ENCODE measurements around the gene FAAH. TPM values are rescaled to one million over a fixed set of nuclear protein-coding genes. Genes with fewer than 3 reads are reported as not detected.
"Not testable (repeated sequence)": the region's sequence is repeated elsewhere in the genome, so short reads cannot be mapped to it uniquely, and the experiment has no call there.

FAAH gene
- total RNA-seq (2012; rRNA removed): 0.22 and 0.25 TPM in 2 replicates

- Histone ChIP-seq H3K9me3 (replicated peaks; ENCODE audit: low read length) (peaks cover 12% of the 10 kb centered on the region), H3K36me3 (ENCODE audit: insufficient read depth, low read length) (no peaks in the 10 kb centered on the region), H3K4me1 (ENCODE audit: control insufficient read depth, insufficient read depth, low read length) (peaks cover 8% of the 10 kb centered on the region), H3K4me3 (ENCODE audit: low read length) (peak within 1 kb of the TSS; percentile 69), H3K4me2 (ENCODE audit: low read length) (peak within 1 kb of the TSS; percentile 91), H3K27me3 (ENCODE audit: control insufficient read depth, insufficient read depth, low read length) (peaks cover 42% of the 10 kb centered on the region), H3K9ac (ENCODE audit: low read depth, low read length) (peak within 1 kb of the TSS; percentile 57)
Measured at GRCh38 chr1:46394108-46394871, at the start of gene FAAH. FAAH (plus strand) TSS chr1:46394317; CDS start chr1:46394349, 32 bp downstream.

GRCh38 chr1:46344481-46344880 is 49.6 kb upstream of the FAAH start:
- Histone ChIP-seq H3K4me2 (ENCODE audit: low read length) (no peak overlapping the region), H3K9ac (ENCODE audit: low read depth, low read length) (no peak overlapping the region), H3K9me3 (replicated peaks; ENCODE audit: low read length) (no peaks in the 10 kb centered on the region), H3K27me3 (ENCODE audit: control insufficient read depth, insufficient read depth, low read length) (no peaks in the 10 kb centered on the region), H3K4me1 (ENCODE audit: control insufficient read depth, insufficient read depth, low read length) (peaks cover 16% of the 10 kb centered on the region), H3K36me3 (ENCODE audit: insufficient read depth, low read length) (peaks cover 34% of the 10 kb centered on the region), H3K4me3 (ENCODE audit: low read length) (no peak overlapping the region)

GRCh38 chr1:46345281-46345680 is 48.8 kb upstream of the FAAH start:
- no peaks in the 10 kb centered on the region for H3K9me3 ChIP-seq (replicated peaks; ENCODE audit: low read length)
- no peak overlapping the region for H3K9ac ChIP-seq (ENCODE audit: low read depth, low read length)
- H3K4me2 ChIP-seq (ENCODE audit: low read length): no peak overlapping the region
- H3K36me3 ChIP-seq (ENCODE audit: insufficient read depth, low read length): peaks cover 42% of the 10 kb centered on the region
- peaks cover 11% of the 10 kb centered on the region for H3K4me1 ChIP-seq (ENCODE audit: control insufficient read depth, insufficient read depth, low read length)
- no peak overlapping the region for H3K4me3 ChIP-seq (ENCODE audit: low read length)
- no peaks in the 10 kb centered on the region for H3K27me3 ChIP-seq (ENCODE audit: control insufficient read depth, insufficient read depth, low read length)

- Histone ChIP-seq H3K36me3 (ENCODE audit: insufficient read depth, low read length) (peaks cover 54% of the 10 kb centered on the region), H3K9me3 (replicated peaks; ENCODE audit: low read length) (no peaks in the 10 kb centered on the region), H3K4me2 (ENCODE audit: low read length) (no peak overlapping the region), H3K9ac (ENCODE audit: low read depth, low read length) (no peak overlapping the region), H3K4me3 (ENCODE audit: low read length) (no peak overlapping the region), H3K4me1 (ENCODE audit: control insufficient read depth, insufficient read depth, low read length) (no peaks in the 10 kb centered on the region), H3K27me3 (ENCODE audit: control insufficient read depth, insufficient read depth, low read length) (no peaks in the 10 kb centered on the region)
Measured at GRCh38 chr1:46352363-46352762, 41.8 kb upstream of the FAAH start.

- not testable (repeated sequence) for H3K9ac ChIP-seq (ENCODE audit: low read depth, low read length); H3K4me1 ChIP-seq (ENCODE audit: control insufficient read depth, insufficient read depth, low read length); H3K27me3 ChIP-seq (ENCODE audit: control insufficient read depth, insufficient read depth, low read length); H3K4me2 ChIP-seq (ENCODE audit: low read length); H3K4me3 ChIP-seq (ENCODE audit: low read length); H3K9me3 ChIP-seq (replicated peaks; ENCODE audit: low read length)
- peaks cover 45% of the 10 kb centered on the region for H3K36me3 ChIP-seq (ENCODE audit: insufficient read depth, low read length)
Measured at GRCh38 chr1:46355920-46356319, 38.2 kb upstream of the FAAH start.

- no peaks in the 10 kb centered on the region for H3K27me3 ChIP-seq (ENCODE audit: control insufficient read depth, insufficient read depth, low read length)
- no peak overlapping the region for H3K4me2 ChIP-seq (ENCODE audit: low read length)
- no peaks in the 10 kb centered on the region for H3K4me1 ChIP-seq (ENCODE audit: control insufficient read depth, insufficient read depth, low read length)
- H3K9me3 ChIP-seq (replicated peaks; ENCODE audit: low read length): no peaks in the 10 kb centered on the region
- no peak overlapping the region for H3K9ac ChIP-seq (ENCODE audit: low read depth, low read length)
- H3K4me3 ChIP-seq (ENCODE audit: low read length): no peak overlapping the region
- H3K36me3 ChIP-seq (ENCODE audit: insufficient read depth, low read length): peaks cover 47% of the 10 kb centered on the region
Measured at GRCh38 chr1:46362158-46362557, 32.0 kb upstream of the FAAH start.

GRCh38 chr1:46363121-46363520 is 31.0 kb upstream of the FAAH start:
- H3K4me1 ChIP-seq (ENCODE audit: control insufficient read depth, insufficient read depth, low read length): no peaks in the 10 kb centered on the region
- no peaks in the 10 kb centered on the region for H3K9me3 ChIP-seq (replicated peaks; ENCODE audit: low read length)
- H3K4me3 ChIP-seq (ENCODE audit: low read length): no peak overlapping the region
- H3K36me3 ChIP-seq (ENCODE audit: insufficient read depth, low read length): peaks cover 49% of the 10 kb centered on the region
- no peak overlapping the region for H3K9ac ChIP-seq (ENCODE audit: low read depth, low read length)
- H3K4me2 ChIP-seq (ENCODE audit: low read length): no peak overlapping the region
- no peaks in the 10 kb centered on the region for H3K27me3 ChIP-seq (ENCODE audit: control insufficient read depth, insufficient read depth, low read length)

GRCh38 chr1:46364612-46365011 is 29.5 kb upstream of the FAAH start:
- H3K4me2 ChIP-seq (ENCODE audit: low read length): no peak overlapping the region
- H3K27me3 ChIP-seq (ENCODE audit: control insufficient read depth, insufficient read depth, low read length): no peaks in the 10 kb centered on the region
- no peak overlapping the region for H3K9ac ChIP-seq (ENCODE audit: low read depth, low read length)
- peaks cover 52% of the 10 kb centered on the region for H3K36me3 ChIP-seq (ENCODE audit: insufficient read depth, low read length)
- no peaks in the 10 kb centered on the region for H3K4me1 ChIP-seq (ENCODE audit: control insufficient read depth, insufficient read depth, low read length)
- H3K4me3 ChIP-seq (ENCODE audit: low read length): no peak overlapping the region
- no peaks in the 10 kb centered on the region for H3K9me3 ChIP-seq (replicated peaks; ENCODE audit: low read length)

GRCh38 chr1:46365796-46366195 is 28.3 kb upstream of the FAAH start:
- not testable (repeated sequence) for H3K9me3 ChIP-seq (replicated peaks; ENCODE audit: low read length); H3K9ac ChIP-seq (ENCODE audit: low read depth, low read length); H3K27me3 ChIP-seq (ENCODE audit: control insufficient read depth, insufficient read depth, low read length); H3K4me2 ChIP-seq (ENCODE audit: low read length); H3K4me3 ChIP-seq (ENCODE audit: low read length); H3K4me1 ChIP-seq (ENCODE audit: control insufficient read depth, insufficient read depth, low read length)
- H3K36me3 ChIP-seq (ENCODE audit: insufficient read depth, low read length): peaks cover 46% of the 10 kb centered on the region

- Histone ChIP-seq H3K27me3 (ENCODE audit: control insufficient read depth, insufficient read depth, low read length) (no peaks in the 10 kb centered on the region), H3K4me1 (ENCODE audit: control insufficient read depth, insufficient read depth, low read length) (no peaks in the 10 kb centered on the region), H3K4me2 (ENCODE audit: low read length) (no peak overlapping the region), H3K36me3 (ENCODE audit: insufficient read depth, low read length) (peaks cover 34% of the 10 kb centered on the region), H3K9ac (ENCODE audit: low read depth, low read length) (no peak overlapping the region), H3K9me3 (replicated peaks; ENCODE audit: low read length) (no peaks in the 10 kb centered on the region), H3K4me3 (ENCODE audit: low read length) (no peak overlapping the region)
Measured at GRCh38 chr1:46367072-46367471, 27.0 kb upstream of the FAAH start.

- not testable (repeated sequence) for H3K4me3 ChIP-seq (ENCODE audit: low read length); H3K9me3 ChIP-seq (replicated peaks; ENCODE audit: low read length)
- peaks cover 27% of the 10 kb centered on the region for H3K36me3 ChIP-seq (ENCODE audit: insufficient read depth, low read length)
Measured at GRCh38 chr1:46367701-46368100, 26.4 kb upstream of the FAAH start.

GRCh38 chr1:46368791-46369190 is 25.3 kb upstream of the FAAH start:
- H3K36me3 ChIP-seq (ENCODE audit: insufficient read depth, low read length): peaks cover 17% of the 10 kb centered on the region
- H3K27me3 ChIP-seq (ENCODE audit: control insufficient read depth, insufficient read depth, low read length): no peaks in the 10 kb centered on the region
- H3K4me2 ChIP-seq (ENCODE audit: low read length): no peak overlapping the region
- no peaks in the 10 kb centered on the region for H3K9me3 ChIP-seq (replicated peaks; ENCODE audit: low read length)
- no peaks in the 10 kb centered on the region for H3K4me1 ChIP-seq (ENCODE audit: control insufficient read depth, insufficient read depth, low read length)
- no peak overlapping the region for H3K4me3 ChIP-seq (ENCODE audit: low read length)
- H3K9ac ChIP-seq (ENCODE audit: low read depth, low read length): no peak overlapping the region

More at GRCh38 chr1:46367701-46368100, 26.4 kb upstream of the FAAH start:
- H3K4me1 ChIP-seq (ENCODE audit: control insufficient read depth, insufficient read depth, low read length); H3K4me2 ChIP-seq (ENCODE audit: low read length); H3K27me3 ChIP-seq (ENCODE audit: control insufficient read depth, insufficient read depth, low read length); H3K9ac ChIP-seq (ENCODE audit: low read depth, low read length): not testable (repeated sequence)
